Type B pancreatic cell (in vitro differentiated cells): Measurements from ENCODE around the gene TRAF3. TPM values are rescaled to one million over a fixed set of nuclear protein-coding genes. Genes with fewer than 3 reads are reported as not detected.

Experiments
- DNase-seq: peaks from one replicate; pipeline ENCODE4 v3.0.0; 2021; ENCODE audit warnings: mixed read lengths; ENCODE audit not compliant: unreplicated experiment; ENCODE audit errors: extremely low spot score
- H3K27ac Mint-ChIP-seq: 2 replicates; pipeline ENCODE4 v1.8.0; 2021; ENCODE audit warnings: mild to moderate bottlenecking, mixed read lengths
- H3K27me3 Mint-ChIP-seq: 2 replicates; pipeline ENCODE4 v1.8.0; 2021; ENCODE audit warnings: mixed read lengths
- H3K36me3 Mint-ChIP-seq: 2 replicates; pipeline ENCODE4 v1.8.0; 2021; ENCODE audit warnings: mixed read lengths
- H3K4me1 Mint-ChIP-seq: one replicate; pipeline ENCODE4 v1.8.0; 2021; ENCODE audit warnings: mixed read lengths; ENCODE audit not compliant: unreplicated experiment
- H3K4me3 Mint-ChIP-seq: 2 replicates; pipeline ENCODE4 v1.8.0; 2021; ENCODE audit warnings: mild to moderate bottlenecking, mixed read lengths
- H3K9me3 Mint-ChIP-seq: 2 replicates; pipeline ENCODE4 v1.8.0; 2021; ENCODE audit warnings: mixed read lengths
- total RNA-seq: library from RNA; stranded (reverse); gene quantifications from 2 replicates; pipeline ENCODE4 v1.2.1, GENCODE V29; 2021; ENCODE audit warnings: low replicate concordance
- TF ChIP-seq, protein P1 (sequence below): fragments of 200-600 bp; sonication (generic); conservative IDR thresholded peaks from 2 replicates; pipeline ENCODE4 v1.5.0; 2021; ENCODE audit warnings: antibody characterized with exemption, mild to moderate bottlenecking

TRAF3 gene
- total RNA-seq, 1 donor from 2014 or later = 24.0 TPM

DNA sequence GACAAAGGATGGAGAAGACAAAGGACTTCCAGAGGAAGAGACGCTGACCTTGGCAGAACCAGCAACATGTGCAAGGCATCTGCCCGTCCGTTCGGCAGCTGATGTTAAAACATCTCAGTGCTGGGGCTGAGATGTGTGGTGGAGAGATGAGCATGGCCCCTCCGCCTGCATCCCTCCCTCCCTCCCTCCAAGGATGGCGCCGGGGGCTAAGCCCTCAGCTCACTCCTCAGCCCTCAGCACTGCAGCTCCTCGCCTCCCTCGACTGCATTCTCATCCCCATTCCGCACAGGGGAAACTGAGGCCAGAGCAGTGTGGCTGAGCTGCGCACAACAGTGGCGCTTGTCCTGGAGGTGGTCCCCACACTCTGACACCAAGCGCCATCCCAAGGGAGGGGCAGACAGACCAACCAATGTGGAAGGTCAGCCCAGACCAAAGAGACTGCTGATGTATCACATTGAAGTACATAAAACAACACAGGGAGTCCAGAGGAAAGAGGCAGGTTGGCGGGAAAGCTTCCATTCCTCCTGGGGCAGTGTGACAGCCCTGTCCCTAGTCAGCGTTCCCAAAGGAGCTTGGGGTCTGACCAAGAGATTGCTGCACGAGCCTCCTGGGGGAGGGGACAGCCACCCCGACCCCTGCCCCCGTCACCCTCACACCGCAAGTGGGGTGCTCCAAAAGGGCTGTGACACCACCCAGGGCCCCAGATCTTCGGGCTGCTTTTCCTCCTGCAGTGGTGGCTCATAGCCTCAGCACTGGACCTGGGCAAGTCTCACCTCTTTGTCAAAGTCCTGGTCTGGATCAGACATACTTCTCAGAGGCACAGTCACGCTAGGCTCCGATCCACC is 160.3 kb downstream of the TRAF3 start:
- Mint-ChIP-seq H3K4me1 (no peaks in the 10 kb centered on the region), H3K27me3 (peaks cover under 1% of the 10 kb centered on the region), H3K36me3 (peaks cover 22% of the 10 kb centered on the region), H3K4me3 (no peak overlapping the region), H3K9me3 (no peaks in the 10 kb centered on the region), H3K27ac (no peak overlapping the region)
- TF ChIP-seq, protein P1, sequence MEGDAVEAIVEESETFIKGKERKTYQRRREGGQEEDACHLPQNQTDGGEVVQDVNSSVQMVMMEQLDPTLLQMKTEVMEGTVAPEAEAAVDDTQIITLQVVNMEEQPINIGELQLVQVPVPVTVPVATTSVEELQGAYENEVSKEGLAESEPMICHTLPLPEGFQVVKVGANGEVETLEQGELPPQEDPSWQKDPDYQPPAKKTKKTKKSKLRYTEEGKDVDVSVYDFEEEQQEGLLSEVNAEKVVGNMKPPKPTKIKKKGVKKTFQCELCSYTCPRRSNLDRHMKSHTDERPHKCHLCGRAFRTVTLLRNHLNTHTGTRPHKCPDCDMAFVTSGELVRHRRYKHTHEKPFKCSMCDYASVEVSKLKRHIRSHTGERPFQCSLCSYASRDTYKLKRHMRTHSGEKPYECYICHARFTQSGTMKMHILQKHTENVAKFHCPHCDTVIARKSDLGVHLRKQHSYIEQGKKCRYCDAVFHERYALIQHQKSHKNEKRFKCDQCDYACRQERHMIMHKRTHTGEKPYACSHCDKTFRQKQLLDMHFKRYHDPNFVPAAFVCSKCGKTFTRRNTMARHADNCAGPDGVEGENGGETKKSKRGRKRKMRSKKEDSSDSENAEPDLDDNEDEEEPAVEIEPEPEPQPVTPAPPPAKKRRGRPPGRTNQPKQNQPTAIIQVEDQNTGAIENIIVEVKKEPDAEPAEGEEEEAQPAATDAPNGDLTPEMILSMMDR = no peak
- DNase-seq = no peak

DNA sequence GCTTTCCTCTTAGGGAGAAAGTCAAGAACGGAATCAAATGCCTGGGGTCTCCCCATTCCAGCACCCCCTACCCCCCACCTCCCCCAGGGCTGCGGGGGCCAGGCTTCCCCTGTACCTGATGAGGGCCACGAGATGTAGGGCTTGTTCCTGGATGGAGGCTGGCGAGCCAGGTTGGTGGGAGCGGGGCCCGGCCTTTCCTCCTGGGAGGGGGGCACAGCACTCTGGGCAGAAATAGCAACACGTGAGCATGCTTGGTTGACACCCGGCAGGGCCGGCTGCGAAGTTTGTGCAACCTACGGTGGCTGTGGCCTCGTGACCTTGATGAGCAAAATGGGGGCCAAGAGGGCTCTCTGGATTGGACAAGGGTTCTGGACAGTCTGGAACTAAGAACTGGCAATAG is 160.9 kb downstream of the TRAF3 start:
- Mint-ChIP-seq H3K36me3 (peaks cover 22% of the 10 kb centered on the region), H3K4me3 (no peak overlapping the region), H3K9me3 (no peaks in the 10 kb centered on the region), H3K27me3 (no peaks in the 10 kb centered on the region), H3K27ac (no peak overlapping the region), H3K4me1 (no peaks in the 10 kb centered on the region)
- no peak for DNase-seq
- TF ChIP-seq, protein P1 = no peak

DNA sequence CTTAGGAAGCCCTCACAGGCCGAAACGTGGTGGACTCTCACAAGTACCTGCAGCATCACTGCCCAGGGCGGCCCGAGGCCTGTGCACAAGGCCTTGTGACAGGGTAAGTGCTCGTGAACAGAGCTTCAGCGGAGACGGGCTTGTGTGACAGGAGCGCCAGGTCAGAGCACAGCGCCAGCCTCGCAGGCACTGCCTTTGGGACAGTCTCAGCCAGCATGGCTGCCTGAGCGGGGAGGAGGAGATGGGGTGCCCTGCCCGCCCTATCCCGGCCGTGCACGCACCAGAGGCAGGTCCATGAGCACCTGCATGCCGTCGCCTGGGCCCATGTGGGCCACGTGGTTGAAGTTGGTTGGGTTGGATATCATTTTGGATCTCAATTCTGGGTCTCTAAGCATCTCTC is 162.1 kb downstream of the TRAF3 start:
- Mint-ChIP-seq H3K9me3 (no peaks in the 10 kb centered on the region), H3K4me1 (no peaks in the 10 kb centered on the region), H3K4me3 (no peak overlapping the region), H3K27me3 (no peaks in the 10 kb centered on the region), H3K36me3 (peaks cover 25% of the 10 kb centered on the region), H3K27ac (no peak overlapping the region)
- DNase-seq = no peak
- TF ChIP-seq, protein P1 = no peak

DNA sequence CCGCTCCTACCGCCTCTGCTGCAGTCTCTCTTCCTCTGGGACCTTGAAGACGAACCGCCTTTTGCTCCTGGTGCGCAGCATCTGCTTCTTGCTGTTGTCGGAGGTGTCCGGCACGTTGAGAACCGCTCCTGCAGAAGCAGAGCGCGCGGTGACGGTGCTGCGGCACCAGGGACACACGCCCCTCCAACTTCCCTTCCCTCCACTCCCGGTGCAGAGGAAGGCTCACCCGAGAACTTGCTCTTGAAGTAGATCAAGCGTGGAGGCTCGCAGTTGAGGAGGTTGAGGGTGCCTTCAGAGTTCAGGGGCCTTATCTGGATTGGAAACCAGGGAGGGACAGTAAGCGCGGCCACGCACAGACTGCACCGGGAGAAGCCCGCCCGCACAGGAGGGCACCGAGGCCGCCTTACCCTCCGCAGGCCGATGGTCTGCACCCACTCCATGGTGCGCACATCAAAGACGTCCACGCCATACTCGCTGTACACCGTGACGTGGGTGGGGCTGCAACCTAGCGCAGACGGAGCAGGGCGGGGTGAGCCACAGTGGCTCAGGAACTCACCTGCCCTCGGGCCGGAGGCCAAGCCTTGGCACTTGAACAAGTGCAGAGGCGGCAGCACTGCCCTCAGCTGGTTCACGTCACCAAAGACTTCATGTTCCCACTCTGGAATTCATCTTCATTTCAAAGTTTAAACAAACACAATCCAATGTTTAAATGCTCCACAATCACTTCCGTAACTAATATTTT is 162.7 kb downstream of the TRAF3 start:
- no peak overlapping the region for H3K4me3 Mint-ChIP-seq
- no peak for DNase-seq
- H3K4me1 Mint-ChIP-seq = no peaks in the 10 kb centered on the region
- H3K27me3 Mint-ChIP-seq = no peaks in the 10 kb centered on the region
- H3K9me3 Mint-ChIP-seq = no peaks in the 10 kb centered on the region
- peaks cover 23% of the 10 kb centered on the region for H3K36me3 Mint-ChIP-seq
- TF ChIP-seq, protein P1 = no peak
- no peak overlapping the region for H3K27ac Mint-ChIP-seq

DNA sequence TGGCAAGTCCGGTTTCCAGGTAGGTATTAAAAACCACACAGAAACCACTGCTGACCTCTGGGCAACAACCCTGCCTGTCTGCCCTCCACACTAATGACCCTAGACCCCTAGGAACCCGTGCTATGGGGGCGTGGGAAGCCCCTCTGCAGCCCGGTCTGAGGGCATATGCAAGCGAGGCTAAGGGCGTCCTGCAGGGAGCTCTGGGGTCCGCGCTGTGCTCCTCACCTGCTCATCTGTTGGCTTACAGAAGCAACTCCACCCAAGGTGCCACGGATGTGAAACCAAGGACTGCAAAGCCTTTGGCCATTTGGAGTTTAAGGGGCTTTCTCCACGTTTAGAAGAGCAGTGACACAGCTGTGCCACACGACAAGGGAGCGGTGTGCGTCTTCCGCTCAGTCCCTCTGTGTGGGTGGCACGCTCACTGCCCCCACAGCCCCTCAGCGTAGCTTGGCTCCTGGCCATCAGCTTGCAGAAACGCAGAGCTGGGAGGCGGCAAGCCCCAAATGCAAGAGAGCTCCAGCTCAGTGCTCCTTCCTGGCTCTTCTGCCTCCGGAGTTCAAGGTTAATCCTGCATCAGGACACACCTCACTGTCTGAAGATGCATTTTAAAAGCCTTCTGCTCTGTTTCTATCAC is 163.6 kb downstream of the TRAF3 start:
- H3K4me1 Mint-ChIP-seq = no peaks in the 10 kb centered on the region
- no peak overlapping the region for H3K4me3 Mint-ChIP-seq
- no peak for DNase-seq
- TF ChIP-seq, protein P1 = no peak
- H3K9me3 Mint-ChIP-seq = no peaks in the 10 kb centered on the region
- peaks cover 18% of the 10 kb centered on the region for H3K36me3 Mint-ChIP-seq
- no peak overlapping the region for H3K27ac Mint-ChIP-seq
- no peaks in the 10 kb centered on the region for H3K27me3 Mint-ChIP-seq
